ENCODE data around the gene TMEM169. TPM values are rescaled to one million over a fixed set of nuclear protein-coding genes. Genes with fewer than 3 reads are reported as not detected.
A peak's percentile ranks its signal among the peaks of the same experiment; 100 is the strongest.
"Not testable (repeated sequence)": the region's sequence is repeated elsewhere in the genome, so short reads cannot be mapped to it uniquely, and the experiment has no call there.

Gene TMEM169
- total RNA-seq, 1 donor from 2014 or later = 11.8 TPM

DNA sequence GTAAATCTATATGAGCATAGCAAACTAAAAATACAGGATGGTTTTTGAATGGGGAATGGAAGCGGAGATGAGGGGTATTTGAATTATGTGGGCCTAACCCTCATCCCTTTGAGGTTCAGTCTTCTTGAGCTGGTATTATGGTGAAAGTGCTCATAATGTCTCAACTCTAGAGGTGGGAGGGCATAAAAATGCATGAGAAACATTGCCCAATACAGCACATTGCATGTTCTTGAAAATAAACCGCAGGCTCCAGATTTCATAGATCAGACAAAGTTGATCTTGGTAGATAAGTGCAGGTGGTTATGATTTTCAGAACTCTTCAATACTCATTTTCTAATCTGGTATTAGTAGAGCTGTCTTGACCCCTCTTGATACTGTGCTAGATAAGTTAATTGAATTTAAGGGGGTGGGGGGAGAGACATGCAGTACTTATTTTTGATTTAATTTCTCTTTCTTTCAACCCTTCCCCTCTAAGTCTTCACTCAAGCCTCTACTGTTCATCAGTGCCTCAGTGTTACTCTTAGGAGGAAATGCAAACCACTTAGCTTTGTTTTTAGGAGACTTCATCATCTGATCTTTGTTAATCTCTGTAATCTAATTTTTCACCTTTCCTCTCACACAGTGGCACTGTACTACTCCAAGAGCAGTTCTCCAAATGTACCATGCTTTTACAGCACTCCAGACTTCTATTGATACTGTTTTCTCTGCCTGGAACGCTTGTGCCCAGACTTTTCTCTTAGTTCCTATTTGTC is 49.6 kb downstream of the TMEM169 start:
- no peak for DNase-seq (ENCODE audit: low read depth)

- no peak for DNase-seq (ENCODE audit: low read depth)
Observed at GRCh38 chr2:216132585-216132984, 50.9 kb downstream of the TMEM169 start.

- no peak for DNase-seq (ENCODE audit: low read depth)
Observed at GRCh38 chr2:216133397-216133796, 51.7 kb downstream of the TMEM169 start.

GRCh38 chr2:216134958-216135541 is 53.3 kb downstream of the TMEM169 start:
- no peak for DNase-seq (ENCODE audit: low read depth)

DNA sequence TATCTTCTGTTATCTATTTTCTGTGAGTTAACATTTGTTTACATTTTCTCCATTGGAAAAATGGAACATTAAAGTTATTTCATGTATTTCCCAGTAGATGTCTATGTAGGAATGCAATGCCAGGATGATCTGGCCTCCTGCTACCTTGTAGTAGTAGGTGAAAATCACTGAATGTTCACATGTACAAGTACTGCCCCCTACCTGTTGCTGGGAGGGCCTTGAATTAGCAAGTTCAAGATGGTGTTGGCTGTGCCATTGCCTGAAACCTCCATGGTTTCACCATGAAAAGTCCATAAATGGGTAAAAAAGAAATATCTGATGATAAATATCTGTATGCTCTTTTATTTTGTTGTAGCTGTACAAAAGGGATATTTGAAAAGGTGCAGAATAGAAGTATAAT is 58.2 kb downstream of the TMEM169 start:
- peak; percentile 52 for DNase-seq (ENCODE audit: low read depth)

DNA sequence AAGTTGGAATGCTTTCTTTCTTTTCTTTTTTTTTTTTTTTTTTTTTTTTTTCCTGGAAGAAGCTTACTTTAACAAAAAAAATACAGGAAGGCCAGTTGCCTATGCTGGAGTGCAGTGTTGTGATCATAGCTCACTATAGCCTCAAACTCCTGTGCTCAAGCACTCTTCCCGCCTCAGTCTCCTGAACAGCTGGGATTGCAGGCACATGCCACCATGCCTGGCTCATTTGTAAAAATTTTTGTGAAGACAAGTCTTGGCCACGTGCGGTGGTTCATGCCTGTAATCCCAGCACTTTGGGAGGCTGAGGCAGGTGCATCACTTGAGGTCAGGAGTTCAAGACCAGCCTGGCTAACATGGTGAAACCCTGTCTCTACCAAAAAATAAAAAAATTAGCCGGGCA is 59.8 kb downstream of the TMEM169 start:
- not testable (repeated sequence) for DNase-seq (ENCODE audit: low read depth)

- peak; percentile 31 for DNase-seq (ENCODE audit: low read depth)
Observed at GRCh38 chr2:216142540-216142939, 60.8 kb downstream of the TMEM169 start.

DNA sequence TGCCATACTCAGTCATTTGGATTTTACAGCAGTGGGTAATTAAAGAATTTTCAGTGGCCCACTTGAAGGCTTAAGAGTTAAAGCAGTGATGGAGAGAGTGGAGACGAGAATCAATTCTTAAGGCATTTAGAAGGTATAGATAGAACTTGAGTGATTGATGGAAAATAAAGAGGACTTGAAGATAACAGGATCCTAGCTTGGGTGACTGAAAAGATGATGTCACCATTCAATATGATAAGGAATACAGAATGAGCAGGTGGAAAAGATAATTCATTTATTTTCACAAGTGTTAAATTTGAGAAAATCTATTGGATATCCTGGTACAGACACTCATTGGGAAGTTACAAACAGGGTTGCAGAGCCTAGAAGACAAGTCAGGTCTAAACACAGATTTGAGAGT is 62.7 kb downstream of the TMEM169 start:
- DNase-seq (ENCODE audit: low read depth) = no peak

- no peak for DNase-seq (ENCODE audit: low read depth)
Observed at GRCh38 chr2:216144857-216145256, 63.1 kb downstream of the TMEM169 start.

GRCh38 chr2:216146573-216146972 is 64.9 kb downstream of the TMEM169 start:
- DNase-seq (ENCODE audit: low read depth) = no peak

- DNase-seq (ENCODE audit: low read depth) = no peak
Observed at GRCh38 chr2:216147172-216148131, 65.7 kb downstream of the TMEM169 start.

GRCh38 chr2:216148983-216149382 is 67.3 kb downstream of the TMEM169 start:
- peak; percentile 11 for DNase-seq (ENCODE audit: low read depth)

GRCh38 chr2:216149741-216150140 is 68.0 kb downstream of the TMEM169 start:
- DNase-seq (ENCODE audit: low read depth) = peak; percentile 9

DNA sequence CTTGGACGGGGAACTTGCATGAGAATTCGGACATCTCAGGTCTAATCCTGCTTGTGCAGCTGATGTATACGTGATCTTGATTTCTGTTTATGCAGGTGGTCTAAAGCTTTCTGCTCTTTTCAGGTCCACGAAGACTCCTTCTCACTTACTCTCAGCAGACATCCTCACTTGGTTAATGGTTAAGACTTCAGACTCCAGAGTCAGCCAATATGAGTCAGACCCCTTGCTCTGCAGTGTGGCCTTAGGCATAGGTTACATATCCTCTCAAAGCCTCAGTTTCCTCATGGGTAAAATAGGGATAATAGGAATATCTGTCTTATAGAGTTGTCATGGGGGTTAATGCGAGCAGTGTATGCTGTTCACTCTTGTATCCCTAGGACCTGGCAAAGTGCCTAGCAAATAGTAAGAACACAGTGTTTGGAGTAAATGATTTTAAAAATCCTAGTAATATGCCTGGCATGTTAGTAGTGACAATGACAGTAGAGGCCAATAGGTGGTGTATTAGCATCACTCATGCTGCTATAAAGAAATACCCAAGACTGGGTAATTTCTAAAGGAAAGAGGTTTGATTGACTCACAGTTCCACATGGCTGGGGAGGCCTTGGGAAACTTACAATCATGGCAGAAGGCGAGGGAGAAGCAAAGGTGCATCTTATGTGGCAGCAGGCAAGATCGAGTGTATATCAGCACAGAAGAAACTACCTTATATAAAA is 69.8 kb downstream of the TMEM169 start:
- peak; percentile 83 for DNase-seq (ENCODE audit: low read depth)

Other genes with a start within 250 kb of the TMEM169 start
- gene MREG, start 68.4 kb upstream of the TMEM169 start, total RNA-seq = 1.9 and 13.7 TPM in 2 replicates
- gene PECR, start 110 bp upstream of the TMEM169 start, total RNA-seq = 33.5 and 35.6 TPM in 2 replicates
- 334 and 413 TPM in 2 replicates for gene XRCC5, start 27.4 kb downstream of the TMEM169 start, total RNA-seq